Measurements from ENCODE around the gene C15orf62.

Gene C15orf62

GRCh38 chr15:40807028-40807887, 37.5 kb downstream of the C15orf62 start, which contains the start of the genes DNAJC17 and ZFYVE19 (continued):
- TF ChIP-seq ZBTB49 (tag by site-specific recombination; IDR thresholded peaks at IDR 0.05; ENCODE audit: low read depth) (no peak), ZNF404 (tag by site-specific recombination; IDR thresholded peaks at IDR 0.05) (no peak), PATZ1 (tag by site-specific recombination; IDR thresholded peaks at IDR 0.05) (0 out of 2 replicates have a peak, but pooled peaks have one; percentile 11), ZNF555 (tag by site-specific recombination; conservative IDR thresholded peaks at IDR 0.05) (no peak), HOXC10 (CRISPR knock-in tag; IDR thresholded peaks at IDR 0.05) (no peak), ZNF610 (tag by site-specific recombination; IDR thresholded peaks at IDR 0.05; ENCODE audit: borderline replicate concordance) (0 out of 2 replicates have a peak, but pooled peaks have one; percentile 27), ZNF670 (tag by site-specific recombination; IDR thresholded peaks at IDR 0.05; ENCODE audit: low read depth) (no peak), ZBTB7A (tag by site-specific recombination; IDR thresholded peaks at IDR 0.05; ENCODE audit: low read depth) (no peak; the same call in 1 of the 2 replicates), ZNF501 (tag by site-specific recombination; IDR thresholded peaks at IDR 0.05) (0 out of 2 replicates have a peak, but pooled peaks have one; percentile 60), ZSCAN5A (tag by site-specific recombination; IDR thresholded peaks at IDR 0.05) (no peak), ZFHX2 (tag by site-specific recombination; conservative IDR thresholded peaks at IDR 0.05) (peak; percentile 80)

GRCh38 chr15:40807888-40808461, 38.2 kb downstream of the C15orf62 start:
- POLR2A ChIA-PET = interaction anchor here (1.0 to 1.6 kb wide), 6 partner anchors 20 to 113 kb away, joined by 3 to 7 read pairs (median 4); partner anchors contain the start of genes C15orf62, RAD51, SPINT1 and VPS18
- Histone ChIP-seq H3K4me3 (ENCODE audit: low read depth, low read length) (peak overlapping the region; percentile 68), H3K4me1 (ENCODE audit: control insufficient read depth, insufficient read depth, low read length) (no peaks in the 10 kb centered on the region), H3K36me3 (ENCODE audit: control insufficient read depth in 2 of 2, insufficient read depth in 1 of 2, low read length in 2 of 2) (peaks cover 0 to 27% of the 10 kb centered on the region in 2 experiments; a peak in 2 of 3 replicates), H3K27ac (ENCODE audit: extremely low read depth, low read depth, low read length) (peak overlapping the region; percentile 29; the same call in 1 of the 2 replicates), H3K9me3 (ENCODE audit: control insufficient read depth, insufficient read depth, low read depth, low read length) (no peaks in the 10 kb centered on the region)
- CTCF ChIA-PET = interaction anchor here (0.6 to 0.7 kb wide), 2 partner anchors 37 to 98 kb away, joined by 3 read pairs; no protein-coding TSS in a partner anchor
- TF ChIP-seq EGR2 (tag by site-specific recombination; IDR thresholded peaks at IDR 0.05; ENCODE audit: low read depth) (no peak), ZNF398 (tag by site-specific recombination; IDR thresholded peaks at IDR 0.05) (0 out of 2 replicates have a peak, but pooled peaks have one; percentile 14), ZBTB26 (tag by site-specific recombination; optimal IDR thresholded peaks at IDR 0.05) (no peak), ZNF394 (tag by site-specific recombination; IDR thresholded peaks at IDR 0.05; ENCODE audit: borderline replicate concordance) (peak; percentile 43; the same call in 1 of the 2 replicates), ZNF777 (tag by site-specific recombination; IDR thresholded peaks at IDR 0.05; ENCODE audit: borderline replicate concordance) (no peak), ZNF639 (tag by site-specific recombination; IDR thresholded peaks at IDR 0.05) (no peak), ZNF37A (tag by site-specific recombination; IDR thresholded peaks at IDR 0.05) (no peak), ZNF280D (tag by site-specific recombination; IDR thresholded peaks at IDR 0.05) (no peak)

All from HEK293 (cell line).